T-helper 1 cell (primary cell): ENCODE measurements around the gene MYL7.
"Not testable (repeated sequence)": the region's sequence is repeated elsewhere in the genome, so short reads cannot be mapped to it uniquely, and the experiment has no call there.

ENCODE experiments used
- DNase-seq, 5 donors: peaks; one replicate each; pipeline ENCODE4 v3.0.0-alpha.2; 2012 to 2020

Gene MYL7

DNA sequence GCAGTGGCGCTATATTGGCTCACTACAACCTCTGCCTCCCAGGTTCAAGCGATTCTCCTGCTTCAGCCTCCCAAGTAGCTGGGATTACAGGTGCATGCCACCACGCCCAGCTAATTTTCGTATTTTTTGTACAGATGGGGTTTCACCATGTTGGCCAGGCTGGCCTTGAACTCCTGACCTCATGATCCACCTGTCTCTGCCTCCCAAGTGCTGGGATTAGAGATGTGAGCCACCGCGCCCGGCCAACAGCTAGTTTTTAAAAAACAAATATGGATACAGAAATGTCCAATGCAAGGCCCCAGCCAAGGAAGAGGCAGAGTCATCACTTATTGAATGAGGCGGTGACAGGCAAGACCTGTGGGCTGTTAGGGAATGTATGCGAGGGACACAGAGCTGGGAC lies 30.8 kb upstream of the MYL7 start:
- not testable (repeated sequence) for DNase-seq

DNA sequence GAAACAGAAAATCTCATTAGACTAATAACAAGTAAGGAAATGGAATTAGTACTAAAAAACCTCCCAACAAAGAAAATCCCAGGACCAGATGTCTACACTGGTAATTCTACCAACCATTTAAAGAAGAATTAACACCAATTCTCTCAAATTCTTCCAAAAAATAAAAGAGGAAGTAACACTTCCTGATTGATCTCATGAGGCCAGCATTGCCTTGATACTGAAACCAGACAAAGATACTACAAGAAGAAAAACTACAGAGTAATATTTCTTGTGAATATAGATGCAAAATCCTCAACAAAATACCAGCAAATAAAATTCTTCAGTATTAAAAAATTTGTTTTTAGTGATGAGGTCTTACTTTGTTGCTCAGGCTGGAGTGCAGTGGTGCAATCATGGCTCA lies 26.8 kb upstream of the MYL7 start:
- no peak for DNase-seq

DNA sequence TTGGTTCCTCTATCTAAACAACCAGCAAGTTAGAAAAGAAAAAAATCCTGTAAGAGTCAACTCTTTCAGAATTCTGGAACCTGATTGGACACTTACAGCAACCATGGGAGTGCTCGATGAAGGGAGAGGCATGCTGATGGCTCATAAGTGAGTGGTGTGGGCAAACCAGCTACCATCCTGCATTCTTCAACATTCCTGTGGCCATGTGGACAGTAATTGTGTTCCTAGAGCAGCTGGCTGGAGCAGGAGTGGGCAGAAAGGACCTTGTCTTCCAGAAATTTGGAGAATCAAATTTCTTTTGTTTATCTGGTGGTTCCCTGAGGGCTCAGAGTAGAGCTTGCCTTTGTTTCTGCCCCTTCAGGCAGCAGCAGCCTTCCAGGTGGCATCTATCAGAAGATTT lies 22.5 kb upstream of the MYL7 start:
- no peak for DNase-seq

DNA sequence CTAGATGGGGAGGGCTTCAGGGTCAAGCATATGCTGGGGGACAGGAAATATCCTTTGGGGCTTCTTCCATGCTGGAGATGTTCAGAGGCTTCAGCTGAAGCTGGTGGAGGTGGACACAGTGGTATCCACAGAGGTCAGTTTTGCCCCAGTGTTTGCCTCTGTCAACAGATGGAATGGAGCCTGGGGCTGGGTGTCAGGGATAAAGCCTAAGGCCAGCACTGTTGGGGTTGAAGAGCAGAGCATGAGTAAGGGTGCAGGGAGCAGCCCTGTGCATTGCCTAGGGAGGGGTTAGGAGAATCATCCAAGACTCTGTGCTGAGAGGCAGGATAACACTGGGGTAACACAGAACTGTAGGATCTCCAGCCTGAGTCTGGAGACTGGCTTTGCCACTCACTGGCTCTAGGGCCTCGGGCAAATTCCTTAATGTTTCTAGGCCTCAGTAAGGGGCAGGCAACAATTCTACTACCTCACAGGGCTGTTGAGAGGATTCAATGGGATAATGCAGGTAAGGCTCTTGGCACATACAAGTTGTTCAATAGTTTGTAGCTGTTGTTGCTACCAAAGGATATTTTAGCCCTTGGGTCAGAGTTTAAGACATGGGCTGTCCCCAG lies 21.8 kb upstream of the MYL7 start:
- DNase-seq = no peak

DNA sequence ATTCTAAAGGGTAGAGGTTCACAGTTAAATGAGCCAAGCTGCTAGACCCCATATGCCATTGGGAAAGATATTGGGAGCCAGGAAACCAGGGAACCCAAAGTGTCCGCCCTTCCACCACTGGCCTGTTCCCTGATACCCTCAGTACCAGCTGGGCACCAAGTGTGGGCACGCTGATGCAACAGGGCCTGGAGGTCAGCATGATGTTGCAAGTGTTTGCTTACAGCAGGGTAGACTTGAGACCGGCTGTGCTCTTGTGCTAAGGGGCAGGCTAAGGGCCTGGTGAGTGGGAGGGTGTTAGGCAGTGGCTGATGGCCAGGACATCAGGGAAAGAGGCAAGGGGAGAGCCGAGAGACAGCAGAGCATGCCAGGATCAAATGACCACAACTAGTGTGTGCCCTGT lies 21.0 kb upstream of the MYL7 start:
- no peak for DNase-seq

DNA sequence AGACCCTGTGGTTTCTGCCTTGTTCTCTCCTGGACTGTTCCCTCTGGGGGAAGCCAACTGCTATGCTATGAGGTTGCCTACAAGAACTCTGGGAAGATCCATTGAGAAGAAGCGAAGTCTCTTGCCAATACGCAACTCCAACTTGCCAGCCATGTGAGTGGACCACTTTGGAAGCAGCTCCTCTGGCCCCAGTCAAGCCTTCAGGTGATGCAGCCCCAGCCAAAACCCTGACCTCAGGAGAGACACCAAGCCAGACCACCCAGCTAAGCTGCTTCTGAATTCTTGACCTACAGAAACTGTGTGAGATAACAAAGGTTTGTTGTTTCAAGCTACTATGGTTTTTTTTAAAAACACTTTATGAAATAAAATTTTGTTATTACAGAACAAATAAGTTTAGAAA lies 20.2 kb upstream of the MYL7 start:
- DNase-seq = no peak

DNA sequence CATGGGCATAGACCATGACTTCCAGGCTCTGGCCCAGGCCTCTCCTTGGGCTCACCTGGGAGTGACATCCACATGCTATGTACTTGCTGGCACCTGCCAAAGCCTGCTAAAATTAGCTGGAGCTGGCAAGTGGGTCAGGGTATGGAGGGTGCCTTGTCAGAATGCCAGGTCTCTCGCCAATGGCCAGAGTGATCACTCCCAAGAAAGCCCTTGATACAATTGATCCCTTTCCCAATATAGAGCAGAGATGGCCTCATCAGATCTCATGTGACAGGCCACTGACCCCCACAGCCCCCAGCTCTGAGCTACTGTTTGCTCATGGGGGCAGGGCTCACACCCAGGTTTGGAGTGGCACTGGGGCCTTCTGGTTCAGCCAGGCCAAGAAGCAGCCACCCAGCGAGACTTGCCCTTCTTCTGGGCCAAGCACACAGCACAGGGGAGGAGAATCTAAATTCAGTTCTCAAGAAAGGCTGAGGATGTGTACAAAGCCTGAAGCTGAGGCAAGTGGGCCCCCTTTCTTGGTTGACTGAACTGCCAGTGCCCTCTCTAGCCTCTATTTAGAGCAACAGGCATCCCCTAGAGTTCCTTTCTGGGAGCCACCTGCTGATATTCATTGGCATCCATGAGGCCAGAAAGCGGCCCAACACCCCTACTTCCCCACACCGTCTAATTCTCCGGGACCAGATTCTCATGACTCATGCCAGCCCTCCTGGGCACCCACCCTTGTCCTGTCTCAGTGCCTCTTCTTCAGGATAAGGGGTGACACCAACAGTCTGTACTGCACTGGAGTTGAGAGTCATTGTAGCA lies 18.9 kb upstream of the MYL7 start:
- no peak for DNase-seq

DNA sequence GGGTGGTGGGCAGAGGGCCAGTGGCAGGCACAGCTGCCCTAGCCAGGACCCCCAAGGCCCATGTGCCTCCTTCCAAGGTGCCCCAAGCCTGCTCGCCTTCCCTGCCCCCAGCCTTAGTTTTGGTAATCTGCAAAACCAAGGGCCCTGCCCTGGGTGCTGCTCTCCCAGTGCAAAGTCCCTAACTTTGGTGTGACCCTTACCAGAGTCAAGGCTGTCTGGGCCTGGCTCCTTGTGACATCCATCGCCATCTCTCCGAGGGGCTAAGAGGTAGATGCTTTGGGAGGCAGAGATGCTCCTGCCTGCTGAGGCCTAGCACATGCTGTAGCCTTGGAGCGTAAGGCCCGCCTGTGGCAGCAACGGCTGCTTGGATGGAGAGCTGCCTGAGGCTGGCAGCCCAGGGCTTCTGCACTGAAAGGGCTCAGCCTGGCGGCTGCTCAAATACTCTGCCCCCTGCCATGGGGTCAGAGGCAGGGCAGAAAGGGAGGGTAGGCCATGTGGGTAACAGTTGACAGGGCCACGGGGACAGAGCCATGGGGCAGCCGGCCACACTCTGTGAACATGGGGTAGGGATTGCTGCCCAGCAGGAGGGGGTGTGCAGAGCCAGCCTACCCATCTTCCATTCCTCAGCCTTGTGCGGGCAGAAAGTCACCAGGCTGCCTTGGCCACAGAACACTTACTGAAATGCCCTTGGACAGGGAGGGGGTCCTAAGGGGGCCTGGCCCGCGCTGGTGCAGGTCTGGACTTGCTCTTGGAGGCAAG lies 17.9 kb upstream of the MYL7 start:
- DNase-seq = no peak

DNA sequence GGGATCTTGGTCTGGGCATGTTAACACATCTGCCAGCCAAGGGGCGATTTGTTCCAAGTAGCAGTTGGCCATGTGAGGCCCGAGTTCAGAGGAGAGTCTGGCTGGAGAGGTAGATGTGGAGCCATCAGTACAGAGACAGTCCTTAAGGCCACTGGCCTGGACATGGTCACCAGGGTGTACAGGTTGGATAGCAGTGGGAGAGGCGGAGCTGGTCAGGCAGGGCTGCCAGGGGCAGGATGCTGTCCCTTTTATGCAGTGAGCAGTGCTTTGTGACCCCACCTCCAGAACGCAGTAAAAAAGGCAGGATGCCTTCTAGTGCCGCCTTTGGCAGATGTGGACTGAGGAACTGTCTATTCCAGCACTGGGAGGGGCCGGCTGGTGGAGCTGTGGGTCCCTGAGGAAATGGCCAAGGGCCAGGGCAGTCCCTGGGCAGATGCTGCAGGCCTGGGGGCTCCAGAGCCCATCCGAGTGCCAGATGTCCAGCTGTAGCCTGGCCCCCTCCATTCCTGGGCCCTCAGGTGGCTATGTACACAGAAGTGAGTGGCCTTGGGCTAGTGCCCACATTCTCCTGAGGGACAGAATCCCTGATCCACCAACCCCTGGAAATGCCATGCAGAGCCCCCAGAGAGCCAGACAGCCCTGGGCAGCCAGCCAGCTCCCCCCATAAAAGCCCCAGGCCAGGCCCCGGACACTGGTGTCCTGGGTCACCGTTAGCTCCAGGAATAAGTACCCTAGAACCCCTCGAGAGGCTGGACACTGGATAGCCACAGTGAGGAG lies 17.2 kb upstream of the MYL7 start:
- DNase-seq = no peak

DNA sequence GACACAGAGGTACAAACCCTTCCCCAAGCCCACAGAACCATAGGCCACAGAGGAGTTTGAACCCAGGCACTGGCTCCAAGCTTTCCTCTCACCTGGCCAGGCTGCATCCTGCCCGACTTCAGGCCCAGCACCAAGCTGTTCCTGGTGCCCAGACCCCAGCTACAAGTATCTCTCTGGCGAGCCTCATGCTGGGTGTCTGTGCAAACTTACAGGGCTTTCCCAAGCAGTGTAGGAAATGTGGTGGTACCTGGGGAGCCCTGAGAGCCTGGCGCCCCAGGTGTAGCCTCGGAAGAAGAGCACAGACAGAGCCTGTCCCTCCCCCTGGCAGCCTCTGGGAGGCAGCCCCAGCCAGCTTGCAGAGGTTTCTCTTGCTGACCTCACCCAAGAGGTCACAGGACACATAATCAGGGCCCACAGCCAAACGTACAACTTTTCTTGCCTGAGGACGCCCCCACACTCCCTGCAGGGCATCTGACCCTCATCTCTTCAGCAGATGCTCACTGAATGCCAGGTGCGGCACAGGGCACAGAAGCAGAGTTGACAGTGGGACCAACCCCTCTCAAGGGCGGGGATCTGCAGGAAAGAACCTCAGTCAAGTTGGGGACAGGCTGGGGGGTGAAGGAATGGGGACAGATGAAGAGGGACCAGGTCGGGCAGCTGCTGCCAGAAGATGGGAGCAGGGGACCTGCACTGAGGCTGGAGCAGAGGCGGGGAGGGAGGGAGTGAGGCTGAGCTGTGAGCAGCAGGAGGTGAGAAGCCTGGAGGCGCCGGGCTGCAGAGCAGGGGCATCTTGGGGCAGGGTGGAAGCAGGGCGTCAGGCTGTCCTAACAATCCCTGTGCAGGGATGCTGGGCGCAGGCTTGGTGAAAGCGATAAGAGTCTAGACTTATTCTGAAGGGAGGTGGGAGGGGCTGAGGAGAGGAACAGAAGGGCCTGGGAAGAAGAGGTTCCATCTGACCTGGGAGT lies 16.3 kb upstream of the MYL7 start:
- DNase-seq = no peak

DNA sequence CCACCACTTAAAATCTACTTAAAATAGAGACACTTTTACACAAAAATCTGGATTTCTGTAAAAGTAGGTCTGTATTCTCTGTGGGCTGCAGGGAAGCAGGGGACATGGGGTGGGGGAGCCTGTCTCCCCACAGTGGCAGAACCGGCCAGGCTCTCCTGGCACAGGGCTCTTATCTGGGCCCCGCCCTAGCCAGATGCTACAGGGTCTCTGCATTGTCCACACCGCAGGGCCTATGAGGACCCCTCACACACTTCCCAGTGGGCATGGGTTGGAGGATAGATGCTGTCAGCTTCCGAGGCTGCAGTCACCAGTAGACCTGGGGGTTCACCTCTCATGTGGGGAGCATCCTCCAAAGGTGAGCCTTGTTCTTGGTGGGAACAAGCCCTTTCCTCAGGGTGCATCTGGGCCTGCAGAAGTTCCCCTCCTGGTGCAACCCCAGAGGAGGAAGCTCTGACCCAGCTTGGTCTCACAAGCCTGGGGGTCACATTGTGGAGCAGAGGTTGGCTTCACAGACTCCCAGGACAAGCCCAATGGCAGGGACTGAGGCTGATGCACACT lies 15.4 kb upstream of the MYL7 start:
- DNase-seq = no peak

DNA sequence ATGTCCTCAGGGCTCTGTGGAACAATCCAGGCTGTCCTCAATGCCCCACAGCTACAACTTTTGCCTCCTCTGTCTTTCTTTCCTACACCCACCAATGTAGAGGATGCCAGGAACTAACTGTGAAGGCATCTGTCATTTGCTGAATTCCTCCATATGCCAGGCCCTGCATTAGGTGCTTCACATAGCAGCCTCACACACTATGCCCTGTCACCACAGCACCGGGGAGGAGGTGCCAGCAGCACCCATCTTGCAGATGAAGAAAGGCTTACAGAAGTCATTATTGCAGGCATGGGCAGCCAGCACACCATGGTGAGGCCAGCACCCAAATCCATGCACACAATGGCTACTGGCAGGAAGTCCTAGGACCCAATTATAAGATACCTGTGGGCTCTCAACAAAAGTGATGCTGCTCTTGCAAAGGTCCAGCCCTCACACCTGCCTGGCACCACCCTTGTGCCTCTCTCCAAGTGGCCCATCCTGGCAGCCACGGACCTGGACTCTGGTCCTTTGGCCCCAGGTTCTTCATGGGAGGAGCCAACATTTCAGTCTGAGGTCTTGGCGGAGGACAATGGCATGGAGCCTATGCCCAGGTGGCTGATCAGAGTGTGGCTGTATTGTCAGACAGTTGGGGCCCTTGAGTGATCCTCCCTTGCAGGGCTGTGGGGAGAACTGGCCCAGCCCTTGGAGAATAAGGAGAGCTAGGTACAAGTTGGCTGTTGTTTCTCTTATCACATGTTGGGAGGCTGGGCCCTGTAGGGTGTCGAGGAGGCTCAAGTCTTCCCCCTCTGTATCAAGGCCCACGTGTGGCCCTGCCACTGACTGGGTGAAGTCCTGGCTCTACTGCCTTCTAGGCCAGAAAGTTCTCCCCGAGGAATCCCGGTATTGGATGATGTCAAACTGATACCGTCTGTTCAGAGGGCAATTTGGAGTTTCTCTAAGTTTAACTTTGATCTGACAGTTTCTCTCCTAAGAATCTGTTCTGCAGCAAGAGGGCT lies 14.4 kb upstream of the MYL7 start:
- DNase-seq = no peak

DNA sequence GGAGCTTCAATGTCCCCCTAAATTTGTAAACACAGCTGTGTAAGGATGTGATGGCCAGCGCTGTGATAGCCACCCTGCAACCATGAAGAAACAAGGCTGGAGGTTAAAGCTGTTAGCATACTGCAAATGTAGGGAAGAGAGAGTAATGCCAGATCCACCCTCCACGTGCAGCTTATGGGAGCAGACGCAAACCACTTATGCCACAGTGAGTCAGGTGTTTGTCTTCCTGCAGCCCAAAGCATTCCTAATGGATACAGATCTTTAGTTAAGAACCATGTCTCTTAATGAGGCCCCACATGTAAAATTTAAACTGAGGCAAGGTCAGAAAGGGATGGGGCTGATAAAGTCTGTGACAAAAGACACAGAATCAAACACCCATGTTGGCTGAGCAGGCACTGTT lies 13.6 kb upstream of the MYL7 start:
- no peak for DNase-seq

DNA sequence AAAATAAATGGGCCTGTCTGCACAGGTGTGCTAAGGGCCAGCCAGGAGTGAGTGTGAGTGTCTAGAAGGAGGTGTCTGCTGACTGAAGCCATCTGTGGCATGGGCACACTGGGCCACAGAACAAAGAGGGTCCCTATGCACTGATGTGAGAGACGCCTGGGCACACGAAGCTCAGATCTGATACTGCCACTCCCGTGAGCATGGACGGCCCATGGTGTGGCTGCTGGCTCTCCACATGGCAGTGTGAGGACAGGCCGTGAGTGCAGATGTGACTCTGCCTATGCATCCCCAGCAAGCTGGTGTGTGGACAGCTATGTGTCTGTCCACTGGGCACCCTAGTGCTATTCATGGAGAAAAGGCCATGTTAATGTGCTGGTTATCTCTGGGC lies 12.8 kb upstream of the MYL7 start:
- DNase-seq = no peak

DNA sequence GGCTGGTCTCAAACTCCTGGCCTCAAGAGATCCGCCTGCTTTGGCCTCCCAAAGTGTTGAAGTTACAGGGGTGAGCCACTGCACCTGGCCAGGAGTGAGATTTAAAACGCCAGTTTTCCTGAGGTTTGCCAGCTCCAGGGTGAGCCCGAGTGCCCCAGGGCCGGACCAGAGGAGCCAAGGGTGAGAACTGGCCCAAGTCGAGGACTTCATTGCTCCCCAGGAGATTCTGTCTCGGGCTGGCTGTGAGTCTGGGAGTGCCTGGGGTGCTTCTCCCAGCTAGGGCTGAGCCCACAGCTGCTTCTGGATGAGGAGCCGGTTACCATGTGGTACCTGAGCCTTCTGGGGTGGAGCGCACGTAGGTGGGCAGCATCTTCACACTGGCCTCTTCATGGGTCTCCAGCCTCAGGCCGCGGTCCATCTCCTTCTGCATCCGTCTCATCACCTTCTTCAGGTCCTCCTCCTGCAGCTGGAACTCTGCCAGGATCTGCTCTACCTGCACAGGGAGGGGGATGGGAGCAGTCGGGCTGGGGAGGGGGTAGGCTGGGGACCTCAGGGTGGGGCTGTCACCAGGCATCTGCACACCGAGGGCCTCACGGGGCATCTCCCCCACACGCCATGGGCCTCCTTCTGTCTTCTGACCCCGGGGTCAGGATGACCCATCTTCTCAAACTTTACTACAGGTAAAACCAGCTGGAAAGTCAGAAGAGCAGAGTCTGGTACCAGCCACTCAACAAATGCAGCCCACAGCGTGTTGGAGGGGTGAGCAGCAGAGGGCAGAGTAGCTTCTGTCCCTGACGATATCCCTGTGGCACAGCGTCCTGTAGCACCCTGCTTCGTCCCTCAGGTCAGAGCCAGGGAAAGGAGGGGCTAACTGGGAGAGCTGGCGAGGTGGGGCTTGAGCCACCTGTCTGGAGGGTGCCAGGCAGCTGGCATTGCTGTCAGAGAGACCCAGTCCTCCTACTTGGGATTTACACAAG lies 12.1 kb upstream of the MYL7 start:
- DNase-seq = no peak

DNA sequence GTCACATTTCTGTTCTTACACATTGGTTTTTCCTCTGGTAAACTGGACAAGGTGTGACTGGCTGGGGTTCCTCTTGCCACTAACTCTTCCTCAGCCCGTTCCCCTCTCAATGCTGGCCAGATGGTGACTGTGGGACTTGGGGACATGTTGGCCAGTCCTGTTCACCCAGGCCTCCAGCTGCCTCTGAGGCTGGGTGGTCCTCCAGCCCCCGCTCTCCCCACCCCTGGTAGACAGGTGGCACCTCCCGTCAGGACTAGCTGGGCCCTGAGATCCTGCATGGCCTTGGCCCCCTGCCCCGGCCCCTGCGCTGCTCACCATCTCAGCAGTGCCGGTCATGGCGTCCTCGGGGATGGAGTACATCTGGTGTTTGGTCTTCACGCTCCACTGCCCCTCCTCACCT lies 10.8 kb upstream of the MYL7 start:
- no peak for DNase-seq

DNA sequence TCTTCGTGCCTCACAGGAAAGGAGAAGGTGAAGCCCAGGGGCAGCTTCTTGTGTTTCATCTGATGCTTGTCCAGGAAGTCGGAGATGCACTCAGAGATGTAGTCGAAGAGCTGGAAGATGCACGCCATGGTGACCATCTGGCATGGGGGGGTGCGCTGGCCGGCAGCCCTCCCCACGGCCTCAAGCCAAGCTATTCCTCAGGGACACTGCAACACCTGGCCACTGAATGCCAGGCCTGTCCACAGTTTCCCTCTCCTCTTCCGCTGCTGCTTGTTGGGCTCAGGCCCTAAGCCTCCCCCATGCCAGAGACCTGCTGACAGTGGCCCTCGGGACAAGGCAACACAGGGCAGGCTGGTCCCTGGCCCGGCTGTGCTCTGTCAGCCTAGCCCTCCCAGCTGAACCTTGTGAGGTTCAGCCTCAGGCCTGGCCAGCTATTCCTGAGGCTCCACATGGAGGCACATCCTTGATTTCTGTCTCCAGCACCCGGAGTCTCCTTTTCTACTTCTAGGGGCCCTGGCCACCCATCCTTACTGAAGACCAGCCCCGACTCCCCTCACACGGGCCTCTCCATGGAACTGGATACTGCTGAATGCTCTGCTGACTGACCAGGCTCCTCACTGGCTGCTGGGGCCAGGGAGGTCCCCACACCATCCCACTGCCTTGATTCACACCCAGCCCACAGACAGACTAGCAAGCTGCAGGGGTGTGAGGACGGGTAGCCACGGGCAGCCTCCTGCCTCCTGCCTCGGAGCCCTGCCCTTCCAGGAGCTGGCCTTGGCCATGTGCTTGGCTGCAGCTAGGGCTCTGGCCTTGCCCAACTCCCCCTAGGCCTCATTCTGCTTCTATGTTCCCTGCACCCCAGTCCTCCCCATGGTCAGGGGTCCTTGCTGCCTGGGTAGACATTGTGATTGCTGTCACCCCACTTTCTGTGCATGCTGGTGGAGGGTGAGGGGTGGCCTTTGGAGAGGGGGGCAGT lies 10.1 kb upstream of the MYL7 start:
- no peak for DNase-seq

DNA sequence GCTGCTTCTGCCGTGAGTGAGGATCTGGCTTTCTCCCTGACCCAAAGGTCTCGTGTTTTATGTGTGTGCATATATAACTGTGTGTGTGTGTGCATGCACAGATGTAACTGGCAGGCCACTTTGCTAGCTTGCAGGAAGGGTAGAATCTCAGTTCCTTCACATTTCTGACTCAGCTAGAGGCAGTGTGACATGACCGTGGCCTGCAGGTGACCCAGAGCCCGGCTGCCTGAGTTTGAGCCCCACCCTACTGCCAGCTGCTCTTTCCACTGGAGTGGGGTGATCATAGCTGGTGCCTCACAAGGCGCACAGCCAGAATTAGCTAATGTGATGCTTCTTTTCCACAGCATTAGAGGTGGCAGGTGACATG lies 9.3 kb upstream of the MYL7 start:
- no peak for DNase-seq
